OCI-LY1 (cell line): ENCODE results near the gene TMC7.

Experiments used
- EZH2 ChIP-seq: fragments of 200-600 bp; sonication (generic), shearing (Covaris generic); IDR thresholded peaks from 2 replicates; pipeline ENCODE4 v1.8.0; 2017; ENCODE audit warnings: borderline replicate concordance, mixed run types, mild to moderate bottlenecking, antibody characterized with exemption, low read length, moderate library complexity, mixed read lengths
- TF ChIP-seq, protein P1 (sequence below): fragments of 200-600 bp; sonication (generic), shearing (Covaris generic); IDR thresholded peaks from 2 replicates; pipeline ENCODE4 v1.5.1; 2017; ENCODE audit warnings: mild to moderate bottlenecking, antibody characterized with exemption, low read length, moderate library complexity, mixed read lengths

DNA sequence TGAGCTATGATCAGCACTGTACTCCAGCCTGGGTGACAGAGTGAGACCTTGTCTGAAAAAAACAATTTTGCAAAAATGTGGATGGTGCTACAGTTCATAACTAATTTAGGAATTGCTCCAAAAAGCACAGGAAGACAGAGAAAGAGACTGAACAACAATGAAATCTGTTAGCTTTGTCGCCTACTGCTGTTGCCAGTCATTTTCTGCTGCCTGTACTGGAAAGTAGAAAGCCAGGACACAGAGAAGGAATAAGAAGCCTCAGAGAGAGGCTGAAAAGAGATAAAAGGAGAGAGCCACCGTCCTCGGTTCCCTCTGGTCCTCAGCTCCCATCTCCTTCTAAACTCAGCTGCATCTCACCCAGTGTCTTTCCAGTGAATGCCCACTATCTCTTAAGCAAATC is 8.6 kb upstream of the TMC7 start:
- TF ChIP-seq, protein P1, sequence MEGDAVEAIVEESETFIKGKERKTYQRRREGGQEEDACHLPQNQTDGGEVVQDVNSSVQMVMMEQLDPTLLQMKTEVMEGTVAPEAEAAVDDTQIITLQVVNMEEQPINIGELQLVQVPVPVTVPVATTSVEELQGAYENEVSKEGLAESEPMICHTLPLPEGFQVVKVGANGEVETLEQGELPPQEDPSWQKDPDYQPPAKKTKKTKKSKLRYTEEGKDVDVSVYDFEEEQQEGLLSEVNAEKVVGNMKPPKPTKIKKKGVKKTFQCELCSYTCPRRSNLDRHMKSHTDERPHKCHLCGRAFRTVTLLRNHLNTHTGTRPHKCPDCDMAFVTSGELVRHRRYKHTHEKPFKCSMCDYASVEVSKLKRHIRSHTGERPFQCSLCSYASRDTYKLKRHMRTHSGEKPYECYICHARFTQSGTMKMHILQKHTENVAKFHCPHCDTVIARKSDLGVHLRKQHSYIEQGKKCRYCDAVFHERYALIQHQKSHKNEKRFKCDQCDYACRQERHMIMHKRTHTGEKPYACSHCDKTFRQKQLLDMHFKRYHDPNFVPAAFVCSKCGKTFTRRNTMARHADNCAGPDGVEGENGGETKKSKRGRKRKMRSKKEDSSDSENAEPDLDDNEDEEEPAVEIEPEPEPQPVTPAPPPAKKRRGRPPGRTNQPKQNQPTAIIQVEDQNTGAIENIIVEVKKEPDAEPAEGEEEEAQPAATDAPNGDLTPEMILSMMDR, result no peak
- no peak for TF ChIP-seq EZH2
